ENCODE measurements around the gene RPAP2.
A peak's percentile ranks its signal among the peaks of the same experiment; 100 is the strongest.
"Not testable (repeated sequence)": the region's sequence is repeated elsewhere in the genome, so short reads cannot be mapped to it uniquely, and the experiment has no call there.

RPAP2 gene

GRCh38 chr1:92323473-92324453 is 24.9 kb downstream of the RPAP2 start:
- no peak for DNase-seq

DNA sequence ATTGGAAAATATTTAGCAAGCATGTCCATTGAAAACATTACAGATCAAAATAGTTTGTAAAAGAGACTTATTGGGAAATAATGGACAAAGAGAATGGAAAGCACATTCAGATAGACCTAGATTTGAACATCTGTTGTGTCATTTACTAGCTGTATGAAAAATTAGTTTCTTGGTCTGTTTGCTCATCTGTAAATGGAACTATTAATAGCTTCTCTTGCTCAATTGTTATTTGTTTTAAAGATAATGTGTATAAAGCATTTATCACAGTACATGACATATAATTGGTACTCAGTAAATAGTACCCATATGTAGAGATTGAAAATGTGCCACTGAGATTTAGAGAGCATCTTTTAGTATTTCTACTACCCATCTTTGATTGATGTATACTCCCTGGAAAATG is 25.9 kb downstream of the RPAP2 start:
- no peak for DNase-seq

DNA sequence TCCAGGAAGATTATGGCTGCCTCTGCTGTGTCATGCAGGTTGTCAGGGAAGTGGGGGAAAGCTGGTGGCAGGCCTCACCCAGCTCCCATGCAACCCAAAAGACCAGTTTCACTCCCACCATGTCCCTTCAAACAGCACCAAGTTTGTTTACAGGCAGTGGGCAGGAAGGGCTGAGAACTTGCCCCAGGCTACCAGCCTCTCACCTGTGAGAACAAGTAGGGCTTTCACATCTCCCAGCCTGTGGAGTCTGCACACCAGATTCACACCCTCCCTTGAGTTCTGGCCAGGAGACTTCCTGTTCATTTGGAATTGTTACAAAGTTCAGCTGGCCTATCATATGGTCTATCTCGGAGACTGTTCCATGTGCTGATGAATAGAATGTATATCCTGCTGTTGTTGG is 27.8 kb downstream of the RPAP2 start:
- no peak for DNase-seq

- no peak for DNase-seq
Observed at GRCh38 chr1:92327794-92328193, 28.9 kb downstream of the RPAP2 start.

DNA sequence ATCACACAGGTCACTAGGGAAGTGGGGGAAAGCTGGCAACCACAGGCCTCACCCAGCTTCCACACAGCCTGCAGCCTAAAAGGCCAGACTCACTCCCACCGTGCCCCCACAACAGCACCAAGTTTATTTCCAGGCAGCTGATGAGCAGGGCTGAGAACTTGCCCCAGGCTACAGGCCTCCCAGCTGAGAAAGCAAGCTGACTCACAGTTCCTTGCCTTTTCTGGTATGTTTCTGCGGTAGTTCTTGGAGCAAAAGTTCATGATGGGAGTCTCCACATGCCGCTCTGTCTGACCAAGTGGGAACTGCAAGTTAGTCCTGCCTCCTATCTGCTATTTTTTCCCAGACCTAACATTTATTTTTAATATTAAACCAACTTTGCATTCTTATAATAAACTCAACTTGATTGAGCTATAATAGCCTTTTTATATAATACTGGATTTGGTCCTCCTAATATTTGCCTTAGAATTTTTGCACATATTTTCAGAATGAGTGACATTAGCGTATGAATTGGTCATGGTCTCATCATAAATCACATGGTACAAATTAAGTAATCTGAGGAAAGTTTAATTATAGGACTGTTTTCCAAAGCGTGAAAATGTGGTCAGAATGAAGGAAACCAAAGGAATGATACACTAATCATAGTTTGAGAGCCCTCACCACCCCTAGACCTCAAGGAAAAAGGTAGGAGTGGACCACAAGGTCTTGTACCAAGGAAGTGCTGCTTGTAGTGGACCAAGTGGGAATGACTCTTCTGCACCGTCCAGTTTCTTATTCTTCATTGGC is 30.7 kb downstream of the RPAP2 start:
- no peak for DNase-seq

DNA sequence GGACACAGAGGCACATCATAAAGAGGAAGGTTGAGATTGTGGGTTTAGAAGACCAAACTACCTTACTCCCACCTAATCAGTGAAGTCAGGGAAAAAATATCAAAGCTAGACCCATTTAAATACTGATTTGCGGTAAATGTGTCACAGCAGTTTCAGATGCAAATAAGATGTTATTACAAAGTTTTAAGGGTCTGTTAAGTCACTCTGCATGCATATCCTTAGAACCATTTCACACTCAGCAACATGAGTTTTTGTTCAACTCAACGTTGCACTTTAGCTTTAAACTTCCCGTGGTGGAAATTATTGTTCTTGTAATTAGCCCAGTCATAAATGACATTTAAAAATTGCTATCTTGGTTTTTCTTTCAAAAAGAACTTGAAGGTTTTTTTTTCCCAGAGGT is 34.8 kb downstream of the RPAP2 start:
- no peak for DNase-seq

DNA sequence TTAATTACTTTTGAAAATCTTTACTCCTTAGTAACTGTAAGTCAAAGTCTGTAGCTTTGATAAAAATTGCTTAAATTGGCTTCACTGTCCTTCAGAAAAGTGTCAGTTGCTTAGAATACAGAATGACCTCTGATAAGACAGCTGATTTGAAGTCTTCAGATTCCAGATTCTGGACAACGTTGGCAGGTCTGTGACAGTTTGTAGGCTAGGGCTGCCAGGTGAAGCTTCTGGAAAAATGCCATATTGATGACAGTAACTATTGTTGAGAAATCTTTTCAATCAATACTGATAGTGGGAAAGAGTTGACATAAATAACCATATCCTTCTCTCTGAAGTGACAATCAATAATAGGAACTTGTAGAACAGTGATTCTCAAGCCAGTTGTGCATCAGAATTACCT is 41.3 kb downstream of the RPAP2 start:
- no peak for DNase-seq

- no peak for DNase-seq
Observed at GRCh38 chr1:92342401-92342800, 43.5 kb downstream of the RPAP2 start.

GRCh38 chr1:92343061-92343460 is 44.2 kb downstream of the RPAP2 start:
- no peak for DNase-seq

DNA sequence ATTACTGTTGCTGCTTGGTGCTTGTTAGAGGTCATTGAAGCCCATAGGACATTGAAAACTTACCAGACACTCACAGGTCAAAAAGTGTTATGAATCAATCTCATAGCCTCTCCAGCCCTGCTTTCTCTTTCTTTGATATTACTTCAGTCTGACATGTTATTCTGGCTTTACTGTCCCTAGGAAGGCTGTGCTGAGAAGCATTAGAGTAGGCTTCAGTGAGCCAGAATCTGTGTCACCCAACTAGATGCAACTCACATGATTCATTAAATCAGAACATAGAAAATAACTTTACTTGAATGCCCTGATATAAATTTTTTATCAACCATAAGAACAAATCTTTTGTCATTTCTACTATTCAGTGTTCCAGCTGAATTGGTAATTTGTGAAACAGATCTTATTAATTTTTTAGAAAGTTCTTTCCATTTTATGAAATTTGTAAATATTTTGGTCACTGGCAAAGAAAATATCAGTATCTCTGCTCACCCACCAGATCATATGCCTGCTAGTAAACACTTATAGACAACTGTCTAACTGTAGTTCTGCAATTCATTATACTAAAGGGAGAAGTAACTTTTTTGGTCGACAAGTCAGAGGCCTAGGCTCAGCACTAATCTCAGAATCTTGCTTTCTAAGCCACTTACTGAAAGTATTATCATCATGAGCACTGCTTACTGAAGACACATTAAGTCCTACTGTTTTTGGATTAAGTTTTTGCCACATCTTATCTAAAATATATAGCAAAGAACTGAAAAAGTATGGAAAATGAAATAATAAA is 48.2 kb downstream of the RPAP2 start:
- no peak for DNase-seq

GRCh38 chr1:92352856-92353255 is 54.0 kb downstream of the RPAP2 start:
- DNase-seq, result no peak

GRCh38 chr1:92354259-92354658 is 55.4 kb downstream of the RPAP2 start:
- DNase-seq, result no peak

DNA sequence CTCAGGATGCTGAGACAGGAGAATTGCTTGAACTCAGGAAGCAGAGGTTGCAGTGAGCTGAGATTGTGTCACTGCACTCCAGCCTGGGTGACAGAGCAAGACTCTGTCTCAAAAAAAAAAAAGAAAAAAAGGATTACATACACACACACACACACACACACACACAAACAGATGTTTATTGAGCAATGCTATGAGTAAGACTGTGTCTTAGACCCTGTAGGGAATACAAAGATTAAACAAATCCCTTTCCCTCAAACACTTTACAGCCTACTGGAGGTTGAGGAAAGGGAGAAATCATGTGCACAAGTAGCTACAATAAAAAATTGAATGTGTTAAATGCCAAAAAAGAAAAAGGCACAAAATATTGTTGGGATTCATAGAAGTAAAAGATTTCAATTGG is 58.1 kb downstream of the RPAP2 start:
- no peak for DNase-seq

DNA sequence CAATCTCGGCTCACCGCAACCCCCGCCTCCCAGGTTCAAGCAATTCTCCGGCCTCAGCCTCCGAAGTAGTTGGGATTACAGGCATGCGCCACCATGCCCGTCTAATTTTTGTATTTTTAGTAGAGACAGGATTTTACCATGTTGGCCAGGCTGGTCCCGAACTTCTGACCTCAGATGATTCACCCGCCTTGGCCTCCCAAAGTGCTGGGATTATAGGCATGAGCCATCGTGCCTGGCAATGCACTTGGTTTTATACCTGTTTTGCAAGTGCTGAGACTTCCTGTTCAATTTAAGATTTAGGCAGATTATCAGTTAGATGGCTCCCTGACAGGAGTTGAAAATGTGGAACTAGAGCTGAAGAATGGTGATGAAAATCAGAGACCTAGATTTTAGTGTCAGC is 60.5 kb downstream of the RPAP2 start:
- DNase-seq, result not testable (repeated sequence)

GRCh38 chr1:92359986-92360385 is 61.1 kb downstream of the RPAP2 start:
- DNase-seq, result no peak

DNA sequence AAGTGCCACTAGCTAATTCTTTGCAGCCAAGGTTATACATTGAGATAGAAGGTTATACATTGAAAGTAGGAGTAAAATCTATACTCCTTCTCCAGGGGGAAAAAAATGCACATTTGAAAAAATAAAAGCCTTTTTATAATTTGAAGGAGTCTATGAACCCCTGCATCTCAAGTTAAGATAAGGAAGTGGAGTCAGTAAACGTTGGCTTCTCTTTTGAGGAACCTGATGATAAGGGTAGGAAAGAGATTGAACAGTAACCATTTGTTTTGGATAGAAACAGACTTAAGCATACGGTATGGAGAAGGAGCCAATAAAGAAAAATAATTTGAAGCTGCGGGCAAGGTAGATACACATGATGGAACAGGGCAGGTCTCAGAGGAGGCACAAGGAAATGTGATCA is 64.1 kb downstream of the RPAP2 start:
- no peak for DNase-seq

DNA sequence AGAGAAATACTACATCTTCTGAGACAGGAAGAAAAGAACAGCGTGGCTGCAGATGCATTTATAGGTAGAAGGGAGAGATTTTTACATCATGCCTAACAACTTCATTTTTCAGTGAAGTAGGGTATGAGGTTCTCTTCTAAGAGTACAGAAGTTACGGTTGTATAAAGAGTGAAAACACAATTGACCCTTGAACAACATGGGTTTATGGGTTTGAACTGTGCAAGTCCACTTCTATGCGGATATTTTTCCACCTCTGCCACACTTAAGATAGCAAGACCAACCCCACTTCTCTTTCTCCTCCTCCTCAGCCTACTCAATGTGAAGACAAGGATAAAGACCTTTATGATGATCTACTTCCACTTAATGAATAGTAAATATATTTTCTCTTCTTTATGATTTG is 64.5 kb downstream of the RPAP2 start:
- no peak for DNase-seq

DNA sequence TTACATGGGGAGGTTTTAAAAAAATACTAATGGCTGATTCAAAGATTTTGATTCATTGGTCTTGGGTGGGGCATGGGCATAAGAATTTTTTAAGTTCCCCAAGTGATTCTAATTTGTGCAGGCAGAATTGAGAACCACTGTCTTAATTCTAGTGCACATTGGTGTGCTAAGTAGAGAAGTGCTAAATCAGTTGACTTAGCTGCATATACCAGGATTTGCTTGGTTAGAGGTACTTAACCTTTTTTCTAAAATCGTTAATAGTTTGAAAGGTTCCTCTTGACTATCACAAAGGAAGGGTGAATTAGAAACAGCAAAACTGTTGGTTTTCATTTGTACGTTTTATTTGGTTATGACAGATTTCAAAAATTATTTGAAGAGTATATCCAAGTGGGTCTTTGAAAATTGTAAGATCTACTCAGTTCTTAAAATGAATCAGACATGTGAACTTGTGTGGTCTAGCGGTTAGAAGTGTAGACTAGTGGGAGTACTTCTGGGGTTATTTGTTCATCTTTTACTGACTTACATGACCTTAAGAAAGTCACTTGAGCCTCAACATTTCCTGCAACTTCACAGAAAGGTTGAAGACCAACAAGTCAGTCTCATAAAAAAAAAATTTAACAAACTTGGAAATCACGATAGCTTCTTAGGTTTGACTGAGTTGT is 66.7 kb downstream of the RPAP2 start:
- DNase-seq, result no peak

- DNase-seq, result no peak
Observed at GRCh38 chr1:92366040-92366395, 67.2 kb downstream of the RPAP2 start.

DNA sequence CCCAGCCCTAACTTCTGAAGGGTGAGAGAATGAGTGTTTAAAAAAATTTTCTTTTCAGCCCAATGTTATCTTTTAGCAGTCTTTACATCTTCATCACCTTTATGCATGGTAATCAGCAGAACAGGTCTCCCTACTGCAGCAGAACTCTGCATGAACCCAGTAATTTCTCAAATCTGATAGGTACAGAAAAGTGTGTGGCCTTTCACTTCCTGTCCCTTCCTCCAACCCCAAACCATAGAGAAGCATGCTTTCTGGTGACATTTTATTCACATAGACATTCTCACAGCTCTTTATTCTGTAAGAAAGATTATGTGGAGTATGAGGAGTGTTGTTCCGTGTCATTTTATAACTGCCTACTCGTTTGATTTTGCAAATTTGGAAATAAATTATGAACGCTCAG is 68.6 kb downstream of the RPAP2 start:
- DNase-seq, result no peak

- no peak for DNase-seq
Observed at GRCh38 chr1:92372164-92372563, 73.3 kb downstream of the RPAP2 start.

DNA sequence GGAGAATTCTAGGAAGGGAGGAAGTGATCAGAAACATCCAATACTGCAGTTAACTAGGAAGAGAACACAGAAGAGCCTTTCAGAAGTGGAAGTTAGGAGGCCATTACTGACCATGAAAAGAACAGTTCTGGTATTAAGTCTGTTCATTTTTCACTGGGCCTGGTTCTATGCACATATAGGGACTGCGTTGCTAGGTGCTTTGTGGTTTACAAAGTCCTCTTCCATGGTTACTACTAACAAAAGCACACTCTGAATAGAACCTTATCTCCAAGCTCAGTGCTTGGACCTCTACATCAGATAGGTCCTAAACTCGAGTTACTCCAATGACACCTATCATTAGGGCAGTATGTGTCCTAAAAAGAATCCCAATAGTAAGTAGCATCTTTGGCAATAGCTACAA is 75.4 kb downstream of the RPAP2 start:
- DNase-seq, result no peak

GRCh38 chr1:92376345-92376744 is 77.5 kb downstream of the RPAP2 start:
- DNase-seq, result peak; percentile 21 to 34

Data from AML-193 (cell line).